ENCODE measurements around the gene MED15.
"Not testable (repeated sequence)": the region's sequence is repeated elsewhere in the genome, so short reads cannot be mapped to it uniquely, and the experiment has no call there.

The MED15 gene

DNA sequence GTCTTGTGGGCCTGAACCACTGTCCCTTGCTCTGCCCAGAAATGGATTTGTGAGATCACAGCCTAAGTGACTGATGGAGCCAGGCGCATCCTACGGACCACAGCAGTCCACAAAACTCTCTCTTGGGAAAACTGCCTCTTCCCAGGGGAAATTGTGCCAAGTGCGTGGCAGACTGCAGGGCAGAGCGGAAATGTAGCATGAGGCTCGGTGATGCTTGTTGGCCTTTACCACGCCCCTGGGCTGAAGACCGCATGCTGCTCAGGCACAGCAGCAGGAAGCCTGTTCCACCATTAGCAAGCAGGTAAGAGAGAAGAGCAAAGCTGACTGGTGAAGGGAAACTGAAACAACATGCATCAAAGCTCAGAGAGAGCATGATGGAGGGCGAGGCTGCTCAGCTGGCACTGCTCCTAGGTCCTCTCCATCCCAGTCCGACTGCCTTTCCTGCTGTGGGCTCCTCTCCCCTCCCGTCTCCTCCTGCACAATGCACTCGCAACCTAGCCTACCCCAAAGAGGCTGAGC is 43.3 kb upstream of the MED15 start:
- no peak overlapping the region for H3K4me3 ChIP-seq (ENCODE audit: control insufficient read depth, low read depth, low read length)
- TF ChIP-seq, protein P1, sequence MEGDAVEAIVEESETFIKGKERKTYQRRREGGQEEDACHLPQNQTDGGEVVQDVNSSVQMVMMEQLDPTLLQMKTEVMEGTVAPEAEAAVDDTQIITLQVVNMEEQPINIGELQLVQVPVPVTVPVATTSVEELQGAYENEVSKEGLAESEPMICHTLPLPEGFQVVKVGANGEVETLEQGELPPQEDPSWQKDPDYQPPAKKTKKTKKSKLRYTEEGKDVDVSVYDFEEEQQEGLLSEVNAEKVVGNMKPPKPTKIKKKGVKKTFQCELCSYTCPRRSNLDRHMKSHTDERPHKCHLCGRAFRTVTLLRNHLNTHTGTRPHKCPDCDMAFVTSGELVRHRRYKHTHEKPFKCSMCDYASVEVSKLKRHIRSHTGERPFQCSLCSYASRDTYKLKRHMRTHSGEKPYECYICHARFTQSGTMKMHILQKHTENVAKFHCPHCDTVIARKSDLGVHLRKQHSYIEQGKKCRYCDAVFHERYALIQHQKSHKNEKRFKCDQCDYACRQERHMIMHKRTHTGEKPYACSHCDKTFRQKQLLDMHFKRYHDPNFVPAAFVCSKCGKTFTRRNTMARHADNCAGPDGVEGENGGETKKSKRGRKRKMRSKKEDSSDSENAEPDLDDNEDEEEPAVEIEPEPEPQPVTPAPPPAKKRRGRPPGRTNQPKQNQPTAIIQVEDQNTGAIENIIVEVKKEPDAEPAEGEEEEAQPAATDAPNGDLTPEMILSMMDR (IDR thresholded peaks at IDR 0.05; ENCODE audit: control insufficient read depth, insufficient read depth, low read depth, low read length, missing control alignments), result no peak
- DNase-seq (ENCODE audit: low read depth), result no peak

GRCh38 chr22:20464912-20465758 is 42.3 kb upstream of the MED15 start:
- TF ChIP-seq, protein P1 (IDR thresholded peaks at IDR 0.05; ENCODE audit: control insufficient read depth, insufficient read depth, low read depth, low read length, missing control alignments), result no peak
- DNase-seq (ENCODE audit: low read depth), result no peak
- H3K4me3 ChIP-seq (ENCODE audit: control insufficient read depth, low read depth, low read length), result no peak overlapping the region

DNA sequence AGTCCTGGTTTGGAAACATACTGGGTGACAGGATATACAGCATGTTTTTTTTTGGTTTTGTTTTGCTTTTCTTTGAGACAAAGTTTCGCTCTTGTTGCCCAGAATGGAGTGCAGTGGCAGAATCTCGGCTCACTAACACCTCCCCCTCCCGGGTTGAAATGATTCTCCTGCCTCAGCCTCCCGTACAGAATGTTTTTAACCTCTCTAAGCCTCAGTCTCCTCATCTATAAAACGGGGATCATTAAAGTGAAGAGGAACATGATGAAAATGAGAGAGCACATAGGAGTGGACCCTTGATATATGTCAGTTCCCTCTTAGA is 41.7 kb upstream of the MED15 start:
- TF ChIP-seq, protein P1 (IDR thresholded peaks at IDR 0.05; ENCODE audit: control insufficient read depth, insufficient read depth, low read depth, low read length, missing control alignments), result no peak
- DNase-seq (ENCODE audit: low read depth), result no peak
- H3K4me3 ChIP-seq (ENCODE audit: control insufficient read depth, low read depth, low read length), result no peak overlapping the region

DNA sequence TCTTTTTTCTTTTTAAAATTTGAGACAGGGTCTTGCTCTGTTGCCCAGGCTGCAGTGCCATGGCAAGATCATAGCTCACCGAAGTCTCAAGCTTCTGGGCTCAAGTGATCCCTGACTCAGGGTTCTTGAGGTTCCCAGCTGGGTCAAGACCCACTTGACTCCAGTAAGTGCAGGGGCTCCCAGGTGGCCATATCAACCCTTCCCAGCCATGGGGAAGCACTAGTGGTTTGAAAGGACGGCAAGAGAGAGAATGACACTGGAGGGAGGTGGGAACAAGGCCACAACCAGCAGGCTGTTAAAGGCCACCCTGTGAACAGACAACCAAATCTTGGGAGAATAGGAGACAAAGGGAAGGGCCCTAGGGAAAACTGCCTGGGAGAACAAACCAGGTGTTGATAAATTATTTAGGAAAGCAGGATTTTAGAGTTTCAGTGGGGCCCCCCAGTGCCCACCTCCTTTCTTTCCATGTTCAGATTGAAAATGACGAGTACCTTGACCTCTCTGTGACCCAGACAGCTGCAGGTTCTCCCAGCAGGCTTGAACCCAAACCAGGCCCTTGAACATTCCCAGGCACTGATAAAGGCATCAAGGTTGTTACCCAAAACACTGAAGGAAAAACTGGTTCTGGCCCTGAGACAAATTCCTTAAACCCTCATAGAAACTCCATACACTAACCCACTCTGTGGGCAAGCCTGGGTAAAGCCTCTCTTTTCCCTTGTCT is 40.6 kb upstream of the MED15 start:
- no peak for DNase-seq (ENCODE audit: low read depth)
- no peak overlapping the region for H3K4me3 ChIP-seq (ENCODE audit: control insufficient read depth, low read depth, low read length)

GRCh38 chr22:20469110-20469868 is 38.1 kb upstream of the MED15 start:
- DNase-seq (ENCODE audit: low read depth), result no peak
- H3K4me3 ChIP-seq (ENCODE audit: control insufficient read depth, low read depth, low read length), result no peak overlapping the region
- TF ChIP-seq, protein P1 (IDR thresholded peaks at IDR 0.05; ENCODE audit: control insufficient read depth, insufficient read depth, low read depth, low read length, missing control alignments), result no peak

More for the DNA sequence above, 40.6 kb upstream of the MED15 start:
- TF ChIP-seq, protein P1 (IDR thresholded peaks at IDR 0.05; ENCODE audit: control insufficient read depth, insufficient read depth, low read depth, low read length, missing control alignments), result no peak

- DNase-seq (ENCODE audit: low read depth); H3K4me3 ChIP-seq (ENCODE audit: control insufficient read depth, low read depth, low read length): not testable (repeated sequence)
These were observed 36.9 kb upstream of the MED15 start for GRCh38 chr22:20470525-20470924.
